Activated CD8-positive, alpha-beta T cell treated with anti-CD3 and anti-CD28 coated beads for 36 hours (primary cell): ENCODE results near the gene CPN1. TPM values are rescaled to one million over a fixed set of nuclear protein-coding genes. Genes with fewer than 3 reads are reported as not detected.

ENCODE experiments used
- ATAC-seq: fragments of 200-7000 bp; cut with Tn5 transposase; one replicate; pipeline ENCODE4 v1.10.0; 2021; ENCODE audit warnings: mild to moderate bottlenecking, moderate library complexity
- CTCF ChIA-PET: fragments of 350-600 bp; sonication (Branson Sonifier 250); formaldehyde crosslinking; loops from one replicate; lab custom pipeline; 2021; ENCODE audit warnings: antibody characterized with exemption; lab: Charles Lee
- POLR2A ChIA-PET: fragments of 350-600 bp; sonication (Branson Sonifier 250); formaldehyde crosslinking; loops from one replicate; lab custom pipeline; 2021; ENCODE audit warnings: antibody characterized with exemption; lab: Charles Lee
- DNase-seq: peaks from one replicate; pipeline ENCODE4 v3.0.0-alpha.2; 2020
- H3K27ac Mint-ChIP-seq: one replicate; pipeline ENCODE4 v1.8.0; 2021; ENCODE audit warnings: mild to moderate bottlenecking, mixed read lengths
- H3K27me3 Mint-ChIP-seq: one replicate; pipeline ENCODE4 v1.8.0; 2021; ENCODE audit warnings: mixed read lengths
- H3K36me3 Mint-ChIP-seq: one replicate; pipeline ENCODE4 v1.8.0; 2021; ENCODE audit warnings: low read depth, mixed read lengths
- H3K4me1 Mint-ChIP-seq: one replicate; pipeline ENCODE4 v1.8.0; 2021; ENCODE audit warnings: low read depth, mixed read lengths
- H3K4me3 Mint-ChIP-seq: one replicate; pipeline ENCODE4 v1.8.0; 2021; ENCODE audit warnings: mild to moderate bottlenecking, moderate library complexity, mixed read lengths
- H3K9me3 Mint-ChIP-seq: one replicate; pipeline ENCODE4 v1.8.0; 2021; ENCODE audit warnings: mixed read lengths
- CTCF ChIP-seq: fragments of 200-600 bp; IDR thresholded peaks from one replicate; pipeline ENCODE4 v1.8.0; 2022; ENCODE audit warnings: antibody characterized with exemption, mild to moderate bottlenecking
- intact Hi-C: fragments of 100-400 bp; cut with micrococcal nuclease; formaldehyde crosslinking; loops from one replicate; pipeline ENCODE4 v1.10.0; 2022
- total RNA-seq, 2 experiments: library from RNA; stranded (reverse); gene quantifications; one replicate each; pipeline ENCODE4 v1.2.3, GENCODE V29; 2021

Gene CPN1
- total RNA-seq, 2 experiments from 2014 or later = not detected

- intact Hi-C loops = no loop called here
- no peaks in the 10 kb centered on the region for H3K36me3 Mint-ChIP-seq
- H3K27me3 Mint-ChIP-seq = peaks cover 3% of the 10 kb centered on the region
- DNase-seq = no peak
- TF ChIP-seq CTCF = no peak
- H3K27ac Mint-ChIP-seq = no peak overlapping the region
- no peak for ATAC-seq
- peaks cover 7% of the 10 kb centered on the region for H3K4me1 Mint-ChIP-seq
- H3K4me3 Mint-ChIP-seq = no peak overlapping the region
- no peaks in the 10 kb centered on the region for H3K9me3 Mint-ChIP-seq
- ChIA-PET CTCF (no interaction called here), POLR2A (no interaction called here)
Observed at GRCh38 chr10:100124097-100124496, 42.4 kb upstream of the CPN1 start.

- DNase-seq = no peak
- intact Hi-C loops = no loop called here
- no peaks in the 10 kb centered on the region for H3K27me3 Mint-ChIP-seq
- H3K4me3 Mint-ChIP-seq = no peak overlapping the region
- H3K27ac Mint-ChIP-seq = no peak overlapping the region
- ChIA-PET CTCF (interaction anchor here (0.9 kb wide), 1 partner anchor 77 kb away, joined by 3 read pairs; no protein-coding TSS in a partner anchor), POLR2A (no interaction called here)
- ATAC-seq = no peak
- H3K4me1 Mint-ChIP-seq = peaks cover 7% of the 10 kb centered on the region
- H3K36me3 Mint-ChIP-seq = no peaks in the 10 kb centered on the region
- no peaks in the 10 kb centered on the region for H3K9me3 Mint-ChIP-seq
- no peak for TF ChIP-seq CTCF
Observed at GRCh38 chr10:100122780-100123179, 41.1 kb upstream of the CPN1 start.

- Mint-ChIP-seq H3K36me3 (no peaks in the 10 kb centered on the region), H3K4me3 (no peak overlapping the region), H3K4me1 (peaks cover 7% of the 10 kb centered on the region), H3K9me3 (no peaks in the 10 kb centered on the region), H3K27ac (no peak overlapping the region), H3K27me3 (peaks cover 5% of the 10 kb centered on the region)
- ATAC-seq (no peak), DNase-seq (no peak)
- ChIA-PET CTCF (interaction anchor here (1.1 kb wide), 1 partner anchor 75 kb away, joined by 3 read pairs; no protein-coding TSS in a partner anchor), POLR2A (no interaction called here)
- intact Hi-C loops = no loop called here
- no peak for TF ChIP-seq CTCF
Observed at GRCh38 chr10:100120550-100120949, 38.9 kb upstream of the CPN1 start.

GRCh38 chr10:100119726-100120125 lies 38.1 kb upstream of the CPN1 start:
- Mint-ChIP-seq H3K4me3 (no peak overlapping the region), H3K27ac (no peak overlapping the region), H3K36me3 (no peaks in the 10 kb centered on the region), H3K9me3 (no peaks in the 10 kb centered on the region), H3K4me1 (peaks cover 7% of the 10 kb centered on the region), H3K27me3 (peaks cover 7% of the 10 kb centered on the region)
- DNase-seq (no peak), ATAC-seq (no peak)
- TF ChIP-seq CTCF = no peak
- ChIA-PET POLR2A (no interaction called here), CTCF (interaction anchor here (1.1 to 1.4 kb wide), 2 partner anchors 74 to 110 kb away, joined by 3 to 4 read pairs; partner anchors contain the start of gene DNMBP)
- intact Hi-C loops = no loop called here

- Mint-ChIP-seq H3K9me3 (no peaks in the 10 kb centered on the region), H3K4me1 (no peaks in the 10 kb centered on the region), H3K27ac (no peak overlapping the region), H3K4me3 (no peak overlapping the region), H3K27me3 (peaks cover 14% of the 10 kb centered on the region), H3K36me3 (no peaks in the 10 kb centered on the region)
- ChIA-PET CTCF (interaction anchor here (1.3 kb wide), 1 partner anchor 270 kb away, joined by 4 read pairs; no protein-coding TSS in a partner anchor), POLR2A (no interaction called here)
- intact Hi-C loops = no loop called here
- ATAC-seq (no peak), DNase-seq (no peak)
- no peak for TF ChIP-seq CTCF
Observed at GRCh38 chr10:100114976-100115770, 33.5 kb upstream of the CPN1 start.
